OCI-LY7 (cell line): Measurements from ENCODE around the gene RSU1. TPM values are rescaled to one million over a fixed set of nuclear protein-coding genes. Genes with fewer than 3 reads are reported as not detected.

Experiments
- BruUV-seq: library from RNA; stranded (reverse); fragments of 400-500 nt; replicated peaks from 2 replicates; lab custom pipeline; 2021; lab: Mats Ljungman, UMichigan
- CTCF ChIA-PET: fragments of 300-600 bp; sonication (Branson Sonifier 250); formaldehyde crosslinking; loops from one replicate; lab custom pipeline; 2022; ENCODE audit warnings: antibody characterized with exemption; ENCODE audit not compliant: unreplicated experiment; lab: Charles Lee
- POLR2A ChIA-PET: fragments of 300-600 bp; sonication (Branson Sonifier 250); formaldehyde crosslinking; loops from one replicate; lab custom pipeline; 2022; ENCODE audit warnings: antibody characterized with exemption; lab: Charles Lee
- DNase-seq: peaks from one replicate; pipeline ENCODE4 v3.0.0-alpha.2; 2015; ENCODE audit warnings: low spot score
- H2AFZ ChIP-seq: fragments of 200-600 bp; sonication (generic), shearing (Covaris generic); 2 replicates; pipeline ENCODE4 v1.6.1; 2014; ENCODE audit warnings: mild to moderate bottlenecking, antibody characterized with exemption, low read length, moderate library complexity
- H3K27ac ChIP-seq: fragments of 200-600 bp; sonication (generic); 2 replicates; pipeline ENCODE4 v1.5.1; 2014; ENCODE audit warnings: mixed run types, low read depth, mild to moderate bottlenecking, moderate library complexity, low read length, inconsistent platforms; ENCODE audit not compliant: poor library complexity, severe bottlenecking
- H3K36me3 ChIP-seq: fragments of 200-600 bp; sonication (generic); 2 replicates; pipeline ENCODE4 v1.6.1; 2014; ENCODE audit warnings: mild to moderate bottlenecking, antibody characterized with exemption, low read length, moderate library complexity, mixed read lengths; ENCODE audit not compliant: insufficient read depth
- H3K4me1 ChIP-seq: fragments of 200-600 bp; sonication (generic); 2 replicates; pipeline ENCODE4 v1.5.1; 2014; ENCODE audit warnings: mild to moderate bottlenecking, low read length; ENCODE audit not compliant: insufficient read depth, poor library complexity, severe bottlenecking
- H3K4me2 ChIP-seq: fragments of 200-600 bp; sonication (generic); 2 replicates; pipeline ENCODE4 v1.6.1; 2014; ENCODE audit warnings: mild to moderate bottlenecking, low read length
- H3K4me3 ChIP-seq: fragments of 200-600 bp; sonication (generic); 2 replicates; pipeline ENCODE4 v1.5.1; 2014; ENCODE audit warnings: mild to moderate bottlenecking, low read depth, low read length; ENCODE audit not compliant: poor library complexity, severe bottlenecking
- H3K79me2 ChIP-seq: fragments of 200-600 bp; sonication (generic); 2 replicates; pipeline ENCODE4 v1.6.1; 2016; ENCODE audit warnings: low read depth, mild to moderate bottlenecking, low read length, moderate library complexity, mixed read lengths; ENCODE audit not compliant: insufficient read depth
- H3K9me2 ChIP-seq: fragments of 200-600 bp; sonication (generic); 2 replicates; pipeline ENCODE4 v1.6.1; 2016; ENCODE audit warnings: mild to moderate bottlenecking, low read length, mixed read lengths; ENCODE audit not compliant: insufficient read depth
- H3K9me3 ChIP-seq: fragments of 200-600 bp; sonication (generic); 2 replicates; pipeline ENCODE4 v1.6.1; 2014; ENCODE audit warnings: mild to moderate bottlenecking, mixed run types, low read length, mixed read lengths
- H4K20me1 ChIP-seq: fragments of 200-600 bp; sonication (generic); 2 replicates; pipeline ENCODE4 v1.6.1; 2014; ENCODE audit warnings: mild to moderate bottlenecking, antibody characterized with exemption, low read length, moderate library complexity, mixed read lengths; ENCODE audit not compliant: insufficient read depth
- CTCF ChIP-seq: fragments of 200-600 bp; sonication (generic); conservative IDR thresholded peaks from 2 replicates; pipeline ENCODE4 v1.5.1; 2014; ENCODE audit warnings: mild to moderate bottlenecking, antibody characterized with exemption, low read length, moderate library complexity, mixed read lengths
- EZH2phosphoT487 ChIP-seq: fragments of 200-600 bp; sonication (generic); IDR thresholded peaks from 2 replicates; pipeline ENCODE4 v1.6.1; 2018; ENCODE audit warnings: low read depth, borderline replicate concordance, mild to moderate bottlenecking, mixed run types, antibody characterized with exemption, low read length, moderate library complexity, mixed read lengths
- intact Hi-C: fragments of 100-400 bp; cut with micrococcal nuclease; formaldehyde crosslinking; loops from one replicate; pipeline ENCODE4 v1.10.0; 2022; ENCODE audit not compliant: unreplicated experiment
- total RNA-seq, 2 experiments: library from RNA; depleted of rRNA in 1 of 2; stranded (reverse); fragments of >200 nt in 1 of 2; shearing (Covaris generic) in 1 of 2; gene quantifications; 2 replicates each; pipeline ENCODE4 v1.2.3, GENCODE V29; 2014 to 2022

Gene RSU1
- total RNA-seq, 2 experiments from 2014 or later, result 25.3 to 31.1 TPM

GRCh38 chr10:16640153-16640552 is 177.1 kb downstream of the RSU1 start:
- Histone ChIP-seq H3K4me1 (no peaks in the 10 kb centered on the region), H3K36me3 (no peaks in the 10 kb centered on the region), H3K79me2 (no peaks in the 10 kb centered on the region), H4K20me1 (no peaks in the 10 kb centered on the region), H2AFZ (no peak overlapping the region), H3K4me3 (no peak overlapping the region), H3K27ac (no peak overlapping the region), H3K4me2 (no peak overlapping the region), H3K9me2 (no peaks in the 10 kb centered on the region), H3K9me3 (no peaks in the 10 kb centered on the region)
- DNase-seq, result no peak
- intact Hi-C loops, result no loop called here
- ChIA-PET CTCF (no interaction called here), POLR2A (no interaction called here)
- no TSS peak for BruUV-seq
- TF ChIP-seq EZH2phosphoT487, result no peak
- no peak for TF ChIP-seq CTCF

- POLR2A ChIA-PET, result interaction anchor here (1.0 kb wide), 1 partner anchor 812 kb away, joined by 3 read pairs; no protein-coding TSS in a partner anchor
These were observed 177.8 kb downstream of the RSU1 start for GRCh38 chr10:16639471-16639870.

More at GRCh38 chr10:16639471-16639870, 177.8 kb downstream of the RSU1 start:
- H2AFZ ChIP-seq, result no peak overlapping the region
- H3K4me3 ChIP-seq, result no peak overlapping the region
- H3K4me2 ChIP-seq, result no peak overlapping the region
- H3K27ac ChIP-seq, result no peak overlapping the region
- TF ChIP-seq CTCF (no peak), EZH2phosphoT487 (no peak)
- no peaks in the 10 kb centered on the region for H4K20me1 ChIP-seq
- BruUV-seq, result no TSS peak
- no peaks in the 10 kb centered on the region for H3K4me1 ChIP-seq
- H3K79me2 ChIP-seq, result no peaks in the 10 kb centered on the region
- H3K36me3 ChIP-seq, result no peaks in the 10 kb centered on the region
- intact Hi-C loops, result no loop called here
- CTCF ChIA-PET, result no interaction called here
- H3K9me2 ChIP-seq, result no peaks in the 10 kb centered on the region
- DNase-seq, result no peak
- H3K9me3 ChIP-seq, result no peaks in the 10 kb centered on the region
